ENCODE results near the gene TP53I11. TPM values are rescaled to one million over a fixed set of nuclear protein-coding genes. Genes with fewer than 3 reads are reported as not detected.
A peak's percentile ranks its signal among the peaks of the same experiment; 100 is the strongest.

The TP53I11 gene, protein sequence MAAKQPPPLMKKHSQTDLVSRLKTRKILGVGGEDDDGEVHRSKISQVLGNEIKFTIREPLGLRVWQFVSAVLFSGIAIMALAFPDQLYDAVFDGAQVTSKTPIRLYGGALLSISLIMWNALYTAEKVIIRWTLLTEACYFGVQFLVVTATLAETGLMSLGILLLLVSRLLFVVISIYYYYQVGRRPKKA
- 10.2 and 11.1 TPM in 2 replicates for total RNA-seq (2014; rRNA removed; shearing (Covaris generic))

DNA sequence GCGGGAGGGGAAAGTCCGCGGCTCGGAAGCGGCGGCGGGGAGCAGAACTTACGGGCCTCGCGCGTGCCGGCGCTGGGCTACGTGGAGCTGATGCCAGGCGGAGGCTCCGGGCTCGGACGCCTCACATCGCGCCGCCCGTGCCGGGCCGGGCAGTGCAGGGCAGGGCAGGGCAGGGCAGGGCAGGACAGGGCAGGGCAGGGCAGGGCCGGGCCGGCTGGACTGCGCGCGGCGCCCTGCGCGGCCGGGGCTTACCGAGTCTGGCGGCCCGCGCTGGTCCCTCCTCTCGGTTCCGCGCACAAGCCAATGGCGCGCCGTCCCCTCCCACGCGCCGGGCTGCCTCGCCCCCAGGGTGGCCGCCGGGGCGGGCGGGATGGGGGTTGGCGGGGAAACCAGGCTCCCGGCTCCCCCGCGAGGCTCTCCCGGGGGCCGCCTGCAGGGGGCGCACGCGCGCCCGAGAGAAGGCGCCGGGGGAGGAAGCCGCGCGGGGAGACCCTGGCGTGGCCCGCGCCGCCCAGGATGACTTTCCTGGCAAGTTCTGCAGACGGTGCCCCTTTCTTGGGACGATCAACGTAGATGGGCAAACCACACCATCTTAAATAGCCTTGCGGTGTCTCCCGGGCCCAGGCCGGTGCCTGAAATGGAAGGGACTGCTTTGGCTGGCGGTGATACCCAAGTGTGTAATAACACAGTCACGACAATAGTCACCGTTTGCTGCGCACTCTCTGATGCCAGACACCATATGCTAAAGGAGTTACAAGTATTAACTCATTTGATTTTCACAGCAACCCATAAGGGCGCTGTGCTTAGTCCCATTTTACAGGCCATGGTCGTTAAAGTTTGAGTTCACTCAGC, at the start of gene TP53I11:
Gene TP53I11 (minus strand): TSS at position 259 of the 852 bp plus-strand sequence. CDS start 12,548 bp downstream, outside the sequence.
- DNase-seq (ENCODE audit: low read depth) = peak; percentile 62

- DNase-seq (ENCODE audit: low read depth) = no peak
Observed at GRCh38 chr11:44999068-44999467, 48.4 kb upstream of the TP53I11 start.

DNA sequence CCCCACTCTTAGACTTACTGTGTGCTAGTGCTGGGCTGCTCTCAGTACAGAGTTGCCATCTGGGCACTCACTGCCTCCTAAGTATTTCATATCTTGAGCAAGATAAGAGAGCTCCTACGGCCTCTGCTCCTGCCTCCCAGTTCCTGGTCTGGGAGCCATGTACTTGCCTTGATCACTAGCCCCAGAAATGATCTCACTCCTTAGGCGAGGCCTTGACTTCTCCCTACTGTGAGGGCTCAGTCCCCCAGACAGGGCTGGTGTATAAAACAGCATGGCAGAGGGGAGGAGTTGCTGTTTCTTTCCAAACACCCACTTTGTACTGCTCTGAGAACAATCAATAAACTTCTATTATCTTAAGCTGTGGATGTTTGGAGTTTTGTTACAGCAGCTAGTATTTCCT, 47.4 kb upstream of the TP53I11 start:
- DNase-seq (ENCODE audit: low read depth) = no peak

- no peak for DNase-seq (ENCODE audit: low read depth)
Observed at GRCh38 chr11:44997566-44997965, 46.9 kb upstream of the TP53I11 start.

- no peak for DNase-seq (ENCODE audit: low read depth)
Observed at GRCh38 chr11:44994753-44995152, 44.1 kb upstream of the TP53I11 start.

DNA sequence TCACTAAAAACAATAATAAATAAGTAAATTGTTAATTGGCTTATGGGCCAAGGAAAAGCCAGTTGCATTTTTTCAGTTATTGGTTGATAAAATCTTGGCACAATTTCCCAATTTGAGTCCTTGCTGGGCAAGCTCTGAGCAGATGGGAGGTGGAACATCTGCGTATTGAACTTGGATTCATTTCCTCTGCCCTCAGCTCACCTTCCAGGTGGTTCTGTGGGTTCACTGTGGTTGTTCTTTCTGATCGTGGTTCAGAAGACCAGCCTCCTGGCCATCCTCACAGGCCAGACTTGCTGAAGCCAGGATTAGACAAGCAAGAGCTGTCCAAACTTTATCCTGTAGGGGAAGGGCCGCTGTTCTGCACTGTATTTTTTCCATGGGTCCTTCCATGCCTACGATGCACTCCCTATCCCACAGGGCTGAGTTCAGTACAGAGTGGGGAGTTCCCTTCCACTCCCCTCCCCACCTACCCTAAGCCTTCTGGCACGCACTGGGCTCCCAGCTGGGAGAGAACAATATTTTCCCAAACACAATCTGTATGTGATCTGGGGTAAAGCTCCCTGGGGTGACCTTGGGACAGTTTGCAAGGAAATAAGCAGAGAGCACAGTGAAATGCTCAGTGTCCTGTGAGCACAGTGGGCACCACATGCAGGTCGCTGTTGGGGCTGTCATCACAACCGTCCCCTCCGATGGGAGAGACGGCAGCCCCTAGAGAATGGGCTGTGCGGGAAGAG, 43.5 kb upstream of the TP53I11 start:
- DNase-seq (ENCODE audit: low read depth) = no peak

DNA sequence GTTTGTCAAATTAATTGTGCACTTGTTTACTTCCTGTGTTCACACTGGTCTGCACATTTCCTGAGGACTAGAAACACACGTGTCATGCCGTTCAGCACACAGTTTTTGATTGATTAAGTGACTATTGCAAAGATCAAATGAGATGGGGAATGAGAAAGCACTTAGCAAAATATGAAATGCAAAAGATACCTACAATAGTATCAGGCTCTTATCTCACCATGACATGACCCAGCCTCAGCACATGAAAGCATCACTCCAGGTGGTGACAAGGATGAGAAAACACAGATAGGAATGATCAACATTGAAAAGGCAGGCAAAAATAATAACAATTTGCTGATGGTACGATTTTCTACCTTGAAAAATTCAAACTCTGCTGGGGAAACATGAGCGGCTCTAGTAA, 42.1 kb upstream of the TP53I11 start:
- no peak for DNase-seq (ENCODE audit: low read depth)

GRCh38 chr11:44992181-44992582, 41.5 kb upstream of the TP53I11 start:
- DNase-seq (ENCODE audit: low read depth) = peak; percentile 14

GRCh38 chr11:44990665-44991064, 40.0 kb upstream of the TP53I11 start:
- DNase-seq (ENCODE audit: low read depth) = no peak

DNA sequence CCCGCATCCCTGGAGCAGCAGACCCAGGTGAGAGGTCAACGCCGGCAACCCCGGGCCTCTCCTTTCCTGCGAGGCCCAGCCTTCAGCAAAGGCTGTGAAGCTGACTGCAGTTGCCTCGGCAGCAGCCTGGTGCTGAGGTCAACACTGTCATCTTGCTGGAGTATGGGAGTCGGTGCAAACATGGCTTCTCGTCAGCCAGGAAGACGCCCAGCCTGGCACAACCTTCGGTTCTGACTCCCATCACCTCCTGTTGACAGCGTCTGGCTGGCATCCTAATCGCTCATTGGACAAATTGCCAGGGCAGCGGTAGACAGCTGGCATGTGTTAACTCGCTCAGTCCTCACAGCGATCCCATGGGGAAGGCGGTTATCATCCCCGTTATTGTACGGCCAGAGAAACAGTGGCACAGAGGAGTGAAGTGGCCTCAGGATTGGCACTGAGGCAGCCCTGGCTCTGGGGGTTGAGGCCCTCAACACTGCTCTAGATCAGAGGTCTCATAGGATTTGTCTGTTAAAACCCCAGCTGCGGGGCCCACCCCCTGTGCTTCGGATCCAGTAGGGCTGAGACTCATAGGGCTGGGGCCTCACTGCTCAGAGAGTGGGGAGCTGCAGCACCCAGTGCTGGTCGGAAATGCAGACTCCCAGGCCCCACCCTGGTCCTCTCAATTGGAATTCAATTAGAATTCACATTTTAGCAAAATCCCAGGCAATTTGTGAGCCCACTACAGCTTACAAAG, 39.3 kb upstream of the TP53I11 start:
- no peak for DNase-seq (ENCODE audit: low read depth)

- no peak for DNase-seq (ENCODE audit: low read depth)
Observed at GRCh38 chr11:44988981-44989635, 38.4 kb upstream of the TP53I11 start.

DNA sequence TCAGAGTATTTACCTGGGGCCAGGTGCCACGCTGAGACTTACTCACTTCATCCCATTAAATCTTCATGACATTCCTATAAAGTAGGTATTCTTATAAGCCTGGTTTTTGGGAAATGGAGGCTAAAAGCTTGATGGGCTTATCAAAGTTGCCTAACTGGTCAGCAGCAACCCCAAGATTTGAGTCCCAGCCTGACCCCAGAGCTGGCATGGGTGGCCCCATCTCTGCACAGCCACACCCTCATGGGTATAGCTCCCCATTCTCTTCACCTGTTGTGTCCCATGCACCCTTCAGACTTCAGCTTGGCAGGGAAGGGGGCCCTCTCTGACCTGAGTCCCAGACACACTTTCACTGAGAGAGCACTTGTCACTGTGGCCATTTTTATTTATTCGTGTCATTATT, 37.4 kb upstream of the TP53I11 start:
- DNase-seq (ENCODE audit: low read depth) = no peak

- no peak for DNase-seq (ENCODE audit: low read depth)
Observed at GRCh38 chr11:44987506-44987905, 36.8 kb upstream of the TP53I11 start.

DNA sequence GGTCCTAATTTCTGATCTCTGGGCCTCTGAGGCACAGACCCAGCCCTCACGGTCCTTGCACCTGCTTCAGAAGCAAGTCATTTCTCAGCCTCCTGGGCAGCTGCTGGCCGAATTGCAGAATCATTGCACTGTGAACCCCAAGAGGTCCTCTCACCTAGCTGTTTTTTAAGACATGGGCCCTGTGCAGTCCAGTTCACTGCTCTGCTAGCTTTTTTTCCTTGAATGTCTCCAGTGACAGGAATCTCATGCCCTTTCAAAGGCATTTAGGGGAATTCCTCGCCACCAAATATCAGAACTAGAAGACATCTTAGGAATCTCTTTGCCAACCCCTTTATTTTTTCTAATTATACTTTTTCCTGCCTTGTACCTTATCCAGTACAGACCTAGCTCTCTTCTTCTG, 35.6 kb upstream of the TP53I11 start:
- no peak for DNase-seq (ENCODE audit: low read depth)

DNA sequence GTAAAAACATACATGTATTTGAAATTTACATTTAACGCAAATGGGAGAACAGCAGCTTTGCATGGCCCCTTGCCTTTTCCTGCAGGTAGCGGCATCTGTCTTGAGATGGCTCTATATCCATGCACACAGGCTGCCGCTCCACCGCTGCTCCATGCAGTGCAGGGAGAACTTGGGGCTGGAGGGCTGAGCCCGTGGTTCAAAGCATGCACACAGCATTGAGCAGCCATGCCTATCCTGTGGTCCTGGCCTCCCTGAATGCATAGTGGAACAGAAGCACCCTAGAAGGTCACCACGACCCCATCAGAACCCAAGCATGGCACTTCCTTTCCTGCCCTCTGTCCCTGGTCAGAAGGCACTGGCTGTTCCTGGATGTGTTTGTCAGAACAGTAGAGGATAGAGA, 35.0 kb upstream of the TP53I11 start:
- no peak for DNase-seq (ENCODE audit: low read depth)

- no peak for DNase-seq (ENCODE audit: low read depth)
Observed at GRCh38 chr11:44983786-44984185, 33.1 kb upstream of the TP53I11 start.

GRCh38 chr11:44982496-44983062, 31.9 kb upstream of the TP53I11 start:
- no peak for DNase-seq (ENCODE audit: low read depth)

GRCh38 chr11:44980533-44981427, 30.1 kb upstream of the TP53I11 start:
- DNase-seq (ENCODE audit: low read depth) = no peak

DNA sequence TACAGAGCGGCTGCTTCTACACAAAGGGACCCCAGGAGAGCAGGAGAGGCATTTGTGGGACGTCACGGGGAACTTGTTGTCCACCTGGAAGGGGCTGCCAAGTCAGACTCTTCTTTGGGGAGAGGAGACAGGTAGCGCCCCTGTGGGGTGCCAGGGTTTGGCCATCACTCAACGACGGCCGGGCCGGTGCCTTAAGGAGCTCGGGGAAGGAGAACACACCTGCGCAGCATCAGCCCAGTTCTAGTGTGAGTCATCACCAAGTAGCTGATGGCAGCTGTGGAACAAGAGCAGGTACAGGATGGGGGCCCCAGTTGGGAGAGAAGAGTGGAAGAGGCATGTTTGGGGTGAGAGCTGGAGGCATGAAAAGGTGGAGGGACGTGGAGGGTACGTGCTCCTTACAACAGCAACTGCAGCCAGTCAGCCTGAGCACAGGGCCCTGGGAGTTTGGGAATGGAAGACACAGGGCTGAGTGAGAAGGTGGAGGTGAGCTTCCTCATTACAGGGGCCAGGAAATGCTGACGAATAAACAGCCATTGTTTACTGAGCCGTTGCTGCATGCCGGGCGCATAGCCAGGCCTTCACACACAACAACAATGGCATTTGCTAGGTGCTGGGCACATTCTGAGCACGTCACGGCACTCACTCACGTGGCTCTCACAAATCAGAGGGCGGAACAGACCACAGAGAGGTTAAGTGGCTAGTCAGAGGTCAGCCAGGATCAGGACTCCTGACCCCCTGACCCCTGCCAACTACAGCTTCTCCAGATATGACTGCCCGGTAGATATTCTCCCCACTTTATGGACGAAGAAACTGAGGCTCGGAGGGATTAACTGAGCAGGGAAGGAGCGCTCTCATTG, 29.1 kb upstream of the TP53I11 start:
- DNase-seq (ENCODE audit: low read depth) = no peak
